ENCODE data around the gene MSH3. TPM values are rescaled to one million over a fixed set of nuclear protein-coding genes. Genes with fewer than 3 reads are reported as not detected.

Gene MSH3
- total RNA-seq, 1 donor from 2014 or later: 15.4 TPM

DNA sequence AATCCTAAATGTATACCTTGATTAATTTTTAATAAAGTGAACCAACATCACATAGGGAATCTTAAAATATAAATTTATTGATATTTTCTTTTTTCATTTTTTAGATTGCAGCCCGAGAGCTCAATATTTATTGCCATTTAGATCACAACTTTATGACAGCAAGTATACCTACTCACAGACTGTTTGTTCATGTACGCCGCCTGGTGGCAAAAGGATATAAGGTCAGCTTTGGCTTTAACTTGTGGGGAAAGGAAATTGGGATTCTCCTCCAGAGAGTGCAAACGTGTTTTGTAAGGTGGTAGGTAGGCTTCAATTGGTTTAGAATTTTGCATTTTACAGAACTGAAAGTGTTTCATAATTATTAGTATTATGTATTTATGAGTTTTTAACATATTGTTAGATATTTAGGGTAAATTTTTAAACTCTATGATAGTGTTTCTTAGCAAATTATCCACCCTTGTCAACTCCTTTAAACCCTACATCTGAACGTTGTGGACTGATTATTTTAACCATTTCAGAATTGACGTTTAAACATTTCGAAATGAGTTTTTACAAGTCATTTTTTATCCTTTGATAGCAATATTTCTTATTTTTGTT, 17.8 kb downstream of the MSH3 start:
- H3K9ac ChIP-seq (ENCODE audit: low read length): no peak overlapping the region
- no peak for TF ChIP-seq EZH2 (IDR thresholded peaks at IDR 0.05; ENCODE audit: insufficient read depth, low read length)
- TF ChIP-seq, protein P1, sequence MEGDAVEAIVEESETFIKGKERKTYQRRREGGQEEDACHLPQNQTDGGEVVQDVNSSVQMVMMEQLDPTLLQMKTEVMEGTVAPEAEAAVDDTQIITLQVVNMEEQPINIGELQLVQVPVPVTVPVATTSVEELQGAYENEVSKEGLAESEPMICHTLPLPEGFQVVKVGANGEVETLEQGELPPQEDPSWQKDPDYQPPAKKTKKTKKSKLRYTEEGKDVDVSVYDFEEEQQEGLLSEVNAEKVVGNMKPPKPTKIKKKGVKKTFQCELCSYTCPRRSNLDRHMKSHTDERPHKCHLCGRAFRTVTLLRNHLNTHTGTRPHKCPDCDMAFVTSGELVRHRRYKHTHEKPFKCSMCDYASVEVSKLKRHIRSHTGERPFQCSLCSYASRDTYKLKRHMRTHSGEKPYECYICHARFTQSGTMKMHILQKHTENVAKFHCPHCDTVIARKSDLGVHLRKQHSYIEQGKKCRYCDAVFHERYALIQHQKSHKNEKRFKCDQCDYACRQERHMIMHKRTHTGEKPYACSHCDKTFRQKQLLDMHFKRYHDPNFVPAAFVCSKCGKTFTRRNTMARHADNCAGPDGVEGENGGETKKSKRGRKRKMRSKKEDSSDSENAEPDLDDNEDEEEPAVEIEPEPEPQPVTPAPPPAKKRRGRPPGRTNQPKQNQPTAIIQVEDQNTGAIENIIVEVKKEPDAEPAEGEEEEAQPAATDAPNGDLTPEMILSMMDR (IDR thresholded peaks at IDR 0.05; ENCODE audit: insufficient read depth, low read depth, low read length): peak; percentile 95
- no peaks in the 10 kb centered on the region for H3K9me3 ChIP-seq (ENCODE audit: insufficient read depth, low read depth, low read length)
- H3K4me2 ChIP-seq (ENCODE audit: low read length): no peak overlapping the region
- Mint-ChIP-seq H3K27ac (ENCODE audit: unreplicated experiment) (no peak overlapping the region), H3K36me3 (ENCODE audit: low read depth, unreplicated experiment) (peaks cover 8% of the 10 kb centered on the region), H3K4me1 (ENCODE audit: low read depth, unreplicated experiment) (no peaks in the 10 kb centered on the region), H3K4me3 (ENCODE audit: unreplicated experiment) (no peak overlapping the region), H3K9me3 (ENCODE audit: unreplicated experiment) (no peaks in the 10 kb centered on the region), H3K27me3 (ENCODE audit: low read depth, unreplicated experiment) (no peaks in the 10 kb centered on the region)
- peaks cover 17% of the 10 kb centered on the region for H3K36me3 ChIP-seq (ENCODE audit: insufficient read depth, low read length)
- no peak overlapping the region for H2AFZ ChIP-seq (ENCODE audit: low read depth, low read length)
- FAIRE-seq: no peak
- no peak overlapping the region for H3K27ac ChIP-seq (ENCODE audit: low read depth, low read length)
- H3K4me1 ChIP-seq (ENCODE audit: insufficient read depth, low read length): no peaks in the 10 kb centered on the region
- no peaks in the 10 kb centered on the region for H3K27me3 ChIP-seq (ENCODE audit: insufficient read depth, low read length)
- H3K4me3 ChIP-seq (ENCODE audit: insufficient read depth, low read depth, low read length): no peak overlapping the region
- DNase-seq (ENCODE audit: low read depth): peak; percentile 40
- no peaks in the 10 kb centered on the region for H4K20me1 ChIP-seq (ENCODE audit: insufficient read depth, low read length)
- H3K79me2 ChIP-seq (ENCODE audit: insufficient read depth, low read length): no peaks in the 10 kb centered on the region

DNA sequence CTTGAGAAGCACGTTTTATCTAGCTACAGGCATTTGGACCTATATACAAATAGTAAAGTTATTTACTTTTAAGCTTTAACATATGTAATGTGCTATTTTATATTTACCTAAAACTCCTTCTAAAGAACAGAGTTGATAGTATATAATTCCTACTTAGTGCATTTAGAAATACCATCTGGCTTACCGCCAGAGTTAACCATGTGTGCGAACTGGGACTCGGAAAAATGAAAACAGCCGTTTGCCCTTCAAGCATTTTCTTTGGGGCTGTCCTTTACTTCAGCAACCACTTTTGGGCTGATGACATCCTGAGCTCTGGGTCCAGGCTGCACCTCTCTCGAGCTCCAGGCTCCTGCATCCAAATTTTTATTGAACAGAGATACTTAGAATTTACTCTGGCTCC, 22.3 kb downstream of the MSH3 start:
- Histone ChIP-seq H3K4me1 (ENCODE audit: insufficient read depth, low read length) (no peaks in the 10 kb centered on the region), H4K20me1 (ENCODE audit: insufficient read depth, low read length) (no peaks in the 10 kb centered on the region), H3K79me2 (ENCODE audit: insufficient read depth, low read length) (no peaks in the 10 kb centered on the region), H3K4me2 (ENCODE audit: low read length) (no peak overlapping the region), H3K27ac (ENCODE audit: low read depth, low read length) (no peak overlapping the region), H2AFZ (ENCODE audit: low read depth, low read length) (no peak overlapping the region), H3K9me3 (ENCODE audit: insufficient read depth, low read depth, low read length) (no peaks in the 10 kb centered on the region), H3K27me3 (ENCODE audit: insufficient read depth, low read length) (no peaks in the 10 kb centered on the region), H3K9ac (ENCODE audit: low read length) (no peak overlapping the region), H3K36me3 (ENCODE audit: insufficient read depth, low read length) (peaks cover 20% of the 10 kb centered on the region), H3K4me3 (ENCODE audit: insufficient read depth, low read depth, low read length) (no peak overlapping the region)
- no peaks in the 10 kb centered on the region for H3K27me3 Mint-ChIP-seq (ENCODE audit: low read depth, unreplicated experiment)
- DNase-seq (ENCODE audit: low read depth): no peak
- no peaks in the 10 kb centered on the region for H3K9me3 Mint-ChIP-seq (ENCODE audit: unreplicated experiment)
- peaks cover 2% of the 10 kb centered on the region for H3K36me3 Mint-ChIP-seq (ENCODE audit: low read depth, unreplicated experiment)
- no peak overlapping the region for H3K27ac Mint-ChIP-seq (ENCODE audit: unreplicated experiment)
- H3K4me3 Mint-ChIP-seq (ENCODE audit: unreplicated experiment): no peak overlapping the region
- no peak for TF ChIP-seq EZH2 (IDR thresholded peaks at IDR 0.05; ENCODE audit: insufficient read depth, low read length)
- TF ChIP-seq, protein P1 (IDR thresholded peaks at IDR 0.05; ENCODE audit: insufficient read depth, low read depth, low read length): no peak
- H3K4me1 Mint-ChIP-seq (ENCODE audit: low read depth, unreplicated experiment): no peaks in the 10 kb centered on the region
- no peak for FAIRE-seq

DNA sequence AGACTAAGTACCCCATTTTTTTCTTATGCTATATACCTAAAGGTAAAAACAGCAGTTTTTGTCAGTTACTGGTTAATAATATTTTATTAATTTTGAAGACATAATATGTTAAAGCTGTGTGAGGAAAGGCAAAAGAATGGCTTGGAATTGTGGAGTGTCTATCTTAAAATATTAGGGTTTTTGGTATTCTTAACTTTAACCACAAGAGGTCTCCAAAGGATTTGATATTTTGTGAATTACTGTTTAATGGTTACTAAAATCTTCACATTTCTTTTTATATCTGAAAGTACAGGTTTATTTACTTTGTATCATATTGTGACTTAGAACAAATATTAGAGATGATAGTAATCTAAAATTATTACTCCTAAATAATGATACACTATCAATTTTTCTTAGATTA, 32.3 kb downstream of the MSH3 start:
- H3K27me3 ChIP-seq (ENCODE audit: insufficient read depth, low read length): no peaks in the 10 kb centered on the region

More for the DNA sequence above, 32.3 kb downstream of the MSH3 start:
- Mint-ChIP-seq H3K36me3 (ENCODE audit: low read depth, unreplicated experiment) (peaks cover 3% of the 10 kb centered on the region), H3K9me3 (ENCODE audit: unreplicated experiment) (peaks cover 1% of the 10 kb centered on the region), H3K4me3 (ENCODE audit: unreplicated experiment) (no peak overlapping the region), H3K4me1 (ENCODE audit: low read depth, unreplicated experiment) (peaks cover 5% of the 10 kb centered on the region), H3K27ac (ENCODE audit: unreplicated experiment) (no peak overlapping the region), H3K27me3 (ENCODE audit: low read depth, unreplicated experiment) (no peaks in the 10 kb centered on the region)
- H3K4me1 ChIP-seq (ENCODE audit: insufficient read depth, low read length): no peaks in the 10 kb centered on the region
- TF ChIP-seq, protein P1 (IDR thresholded peaks at IDR 0.05; ENCODE audit: insufficient read depth, low read depth, low read length): peak; percentile 23
- TF ChIP-seq EZH2 (IDR thresholded peaks at IDR 0.05; ENCODE audit: insufficient read depth, low read length): no peak
- no peak for FAIRE-seq
- H3K9me3 ChIP-seq (ENCODE audit: insufficient read depth, low read depth, low read length): no peaks in the 10 kb centered on the region
- no peak overlapping the region for H3K4me2 ChIP-seq (ENCODE audit: low read length)
- no peak overlapping the region for H3K4me3 ChIP-seq (ENCODE audit: insufficient read depth, low read depth, low read length)
- H3K79me2 ChIP-seq (ENCODE audit: insufficient read depth, low read length): peaks cover 6% of the 10 kb centered on the region
- H4K20me1 ChIP-seq (ENCODE audit: insufficient read depth, low read length): no peaks in the 10 kb centered on the region
- H2AFZ ChIP-seq (ENCODE audit: low read depth, low read length): no peak overlapping the region
- peak; percentile 7 for DNase-seq (ENCODE audit: low read depth)
- peaks cover 4% of the 10 kb centered on the region for H3K36me3 ChIP-seq (ENCODE audit: insufficient read depth, low read length)
- H3K27ac ChIP-seq (ENCODE audit: low read depth, low read length): no peak overlapping the region
- no peak overlapping the region for H3K9ac ChIP-seq (ENCODE audit: low read length)
